ENCODE data around the gene ANKRD34A.

The ANKRD34A gene

DNA sequence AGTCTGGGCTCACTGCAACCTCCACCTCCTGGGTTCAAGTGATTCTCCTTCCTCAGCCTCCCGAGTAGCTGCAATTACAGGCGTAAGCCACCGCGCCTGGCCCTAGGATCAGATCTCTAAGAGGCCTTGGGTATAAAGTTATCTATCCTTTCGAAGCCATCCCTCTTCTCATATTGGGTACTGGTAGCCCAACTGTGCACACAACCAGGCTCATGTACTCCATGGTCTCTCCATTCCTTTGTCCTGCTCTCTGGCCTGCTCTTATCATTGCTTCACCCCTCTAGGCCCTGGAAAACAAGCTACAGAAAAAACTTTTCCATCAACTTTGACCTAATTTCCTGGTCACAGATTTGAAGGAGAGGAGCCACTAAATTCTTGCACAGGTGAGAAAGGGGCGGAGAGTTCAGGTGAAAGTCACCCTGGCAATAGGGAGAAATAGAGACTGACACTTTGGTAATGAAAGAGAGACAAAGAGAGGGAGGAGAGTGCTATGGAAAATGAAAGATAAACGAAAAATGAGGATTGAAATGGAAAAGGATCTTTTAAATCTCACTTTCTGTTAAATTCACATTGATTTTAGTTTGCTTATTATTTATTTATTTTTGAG lies 26.0 kb upstream of the ANKRD34A start:
- no peak for DNase-seq

DNA sequence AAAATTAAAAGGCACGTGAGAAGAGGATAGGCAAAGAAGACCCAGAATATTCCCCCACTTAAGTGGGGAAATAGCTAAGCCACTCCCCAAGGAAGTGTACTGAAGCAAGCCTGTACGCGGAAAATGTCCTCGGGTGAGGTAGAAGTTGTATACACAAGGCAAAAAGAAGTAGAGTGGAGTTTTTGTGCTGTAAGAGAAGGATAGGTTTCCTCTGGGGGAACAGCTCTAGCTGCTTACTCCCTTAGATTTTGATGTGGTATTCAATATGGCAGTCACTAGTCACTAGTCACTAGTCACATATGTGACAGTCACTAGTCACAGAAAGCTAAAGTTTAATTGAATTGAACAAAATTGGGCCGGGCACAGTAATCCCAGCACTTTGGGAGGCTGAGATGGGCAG lies 24.4 kb upstream of the ANKRD34A start:
- no peak for DNase-seq

DNA sequence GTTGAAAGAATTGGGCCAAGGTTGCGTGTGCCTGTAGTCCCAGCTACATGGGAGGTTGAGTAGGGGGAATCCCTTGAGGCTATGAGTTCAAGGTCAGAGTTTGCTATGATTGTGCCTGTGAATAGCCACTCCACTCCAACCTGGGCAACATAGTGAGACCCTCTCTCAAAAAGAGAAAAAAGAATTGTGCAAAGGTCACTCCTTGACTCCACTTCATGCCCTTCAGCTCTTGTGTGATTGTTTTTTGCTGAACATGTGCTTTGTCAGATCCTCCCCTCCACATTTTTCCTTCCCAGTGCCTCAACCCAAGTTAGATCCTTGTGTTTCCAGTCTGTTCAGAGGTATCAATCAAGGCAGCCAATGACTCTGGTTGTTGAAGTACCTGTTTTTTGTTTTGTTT lies 23.6 kb upstream of the ANKRD34A start:
- no peak for DNase-seq

DNA sequence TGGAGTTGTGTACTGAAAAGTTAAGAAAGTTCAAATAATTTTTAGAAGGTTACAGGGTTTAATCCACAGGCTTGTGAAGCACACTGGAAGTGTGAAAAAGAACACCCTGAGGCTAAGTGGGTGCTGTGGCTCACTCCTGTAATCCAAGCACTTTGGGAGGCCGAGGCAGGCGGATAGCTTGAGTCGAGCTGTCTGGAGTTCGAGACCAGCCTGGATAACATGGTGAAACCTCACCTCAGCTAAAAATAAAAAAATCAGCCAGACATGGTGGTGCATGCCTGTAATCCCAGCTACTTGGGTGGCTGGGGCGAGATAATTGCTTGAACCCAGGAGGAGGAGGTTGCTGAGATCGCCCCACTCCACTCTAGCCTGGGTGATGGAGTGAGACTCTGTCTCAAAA lies 22.2 kb upstream of the ANKRD34A start:
- DNase-seq: no peak

DNA sequence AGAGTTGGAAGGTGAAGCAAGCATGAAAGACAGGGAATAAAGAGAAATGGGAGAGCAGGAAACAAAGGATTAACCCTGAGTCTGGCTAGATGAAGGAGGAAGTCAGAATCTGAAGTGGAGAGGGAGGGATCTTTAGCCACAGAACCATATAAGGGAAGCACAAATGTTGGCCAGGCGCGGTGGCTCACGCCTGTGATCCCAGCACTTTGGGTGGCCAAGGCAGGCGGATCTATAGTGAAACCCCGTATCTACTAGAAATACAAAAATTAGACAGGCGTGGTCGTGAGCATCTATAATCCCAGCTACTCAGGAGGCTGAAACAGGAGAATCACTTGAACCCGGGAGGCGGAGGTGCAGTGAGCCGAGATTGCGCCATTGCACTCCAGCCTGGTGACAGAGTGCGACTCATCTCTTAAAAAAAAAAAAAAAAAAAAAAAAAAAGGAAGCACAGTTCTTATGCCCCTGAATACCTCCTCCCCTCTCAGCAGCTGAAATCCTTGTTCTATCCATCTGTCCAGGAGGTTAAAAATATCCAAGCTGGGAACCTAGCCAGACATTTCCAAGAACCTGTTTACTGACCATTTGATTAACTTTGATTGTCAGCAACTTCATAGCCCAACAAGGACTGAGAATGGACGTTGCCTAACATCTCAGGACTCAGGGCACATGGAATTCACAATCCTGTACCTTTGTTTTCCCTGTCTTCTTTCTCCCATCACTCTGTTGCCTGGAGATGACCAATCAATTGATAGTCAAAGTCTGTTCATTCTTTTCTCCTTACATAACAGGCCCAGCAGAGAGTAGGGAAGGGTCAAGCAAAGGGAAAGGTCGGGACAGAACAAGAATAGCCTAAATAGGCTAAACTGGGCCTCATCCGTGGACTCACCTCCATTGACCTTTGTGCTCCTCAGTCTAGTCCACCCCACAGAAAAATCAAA lies 21.4 kb upstream of the ANKRD34A start:
- peak; percentile 29 for DNase-seq

DNA sequence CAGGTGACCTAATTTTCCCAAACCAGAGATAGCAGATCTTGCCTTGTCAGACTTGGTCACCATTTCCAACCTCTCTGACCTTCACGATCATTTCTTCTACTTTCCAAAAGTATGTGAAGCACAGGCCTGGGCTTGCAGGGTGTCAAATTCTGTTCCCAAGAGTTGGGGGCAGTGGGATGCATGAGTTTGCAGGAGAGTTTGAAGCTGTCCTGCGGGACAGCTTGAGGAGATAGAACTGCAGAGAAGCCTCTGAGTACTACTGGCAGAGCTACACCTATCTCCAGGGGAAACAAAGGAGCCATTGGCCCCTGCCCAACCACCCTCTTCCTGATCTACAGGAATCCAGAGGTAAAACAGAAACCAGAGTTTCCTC lies 20.7 kb upstream of the ANKRD34A start:
- DNase-seq: no peak

DNA sequence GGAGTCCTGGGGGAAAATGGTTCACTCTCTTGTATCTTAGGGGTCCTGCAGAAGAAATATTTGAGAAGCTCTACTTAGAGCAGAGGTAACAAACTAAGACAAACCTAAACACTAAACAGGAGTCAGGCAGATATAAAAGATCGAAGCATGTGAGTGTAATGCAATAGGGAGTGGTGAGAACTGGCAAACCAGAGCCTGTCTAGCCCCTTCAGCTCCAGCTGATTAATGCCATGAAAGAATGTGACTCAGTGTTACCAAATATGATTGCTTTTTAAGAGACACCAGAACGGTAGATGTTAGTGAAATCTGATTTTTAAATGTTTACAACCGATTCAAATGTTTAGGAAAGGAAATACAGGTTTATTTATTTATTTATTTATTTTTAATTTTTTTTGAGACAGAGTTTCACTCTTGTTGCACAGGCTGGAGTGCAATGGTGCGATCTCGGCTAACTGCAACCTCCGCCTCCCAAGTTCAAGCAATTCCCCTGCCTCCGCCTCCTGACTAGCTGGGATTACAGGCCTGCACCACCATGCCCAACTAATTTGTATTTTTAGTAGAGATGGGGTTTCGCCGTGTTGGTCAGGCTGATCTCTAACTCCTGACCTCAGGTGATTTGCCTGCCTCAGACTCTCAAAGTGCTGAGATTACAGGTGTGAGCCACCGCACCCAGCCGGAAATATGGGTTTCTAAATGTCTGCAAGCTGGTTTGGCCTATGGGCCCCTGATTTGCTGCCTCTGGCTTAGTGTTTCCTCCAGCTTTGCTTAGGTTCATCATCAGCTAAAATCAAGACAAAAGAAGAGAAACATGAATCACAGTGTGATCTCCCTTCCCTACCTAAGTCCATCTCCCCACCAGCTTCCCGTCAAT lies 19.8 kb upstream of the ANKRD34A start:
- no peak for DNase-seq

DNA sequence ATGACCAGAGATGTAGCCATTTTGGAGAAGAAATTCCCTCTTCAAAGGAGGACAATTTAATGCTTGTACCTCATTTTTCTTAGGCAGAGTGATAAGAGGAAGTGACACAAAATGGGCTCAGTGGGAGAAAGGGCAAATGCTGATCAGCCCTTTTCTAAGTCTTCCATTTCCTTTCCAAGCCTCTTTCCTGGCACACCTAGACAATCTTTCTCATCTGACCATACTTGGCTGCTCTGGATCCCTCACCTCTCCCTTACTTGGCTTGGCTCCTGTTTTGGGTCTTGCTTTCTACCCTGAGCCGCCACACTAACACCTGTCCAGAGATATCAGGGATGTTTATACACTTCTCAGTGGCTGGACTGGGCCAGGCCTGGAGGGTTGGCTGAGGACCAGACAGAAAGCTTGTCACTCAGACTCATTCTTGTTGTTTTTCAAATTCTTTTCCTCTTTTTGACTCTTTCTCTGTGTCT lies 18.9 kb upstream of the ANKRD34A start:
- DNase-seq: no peak

DNA sequence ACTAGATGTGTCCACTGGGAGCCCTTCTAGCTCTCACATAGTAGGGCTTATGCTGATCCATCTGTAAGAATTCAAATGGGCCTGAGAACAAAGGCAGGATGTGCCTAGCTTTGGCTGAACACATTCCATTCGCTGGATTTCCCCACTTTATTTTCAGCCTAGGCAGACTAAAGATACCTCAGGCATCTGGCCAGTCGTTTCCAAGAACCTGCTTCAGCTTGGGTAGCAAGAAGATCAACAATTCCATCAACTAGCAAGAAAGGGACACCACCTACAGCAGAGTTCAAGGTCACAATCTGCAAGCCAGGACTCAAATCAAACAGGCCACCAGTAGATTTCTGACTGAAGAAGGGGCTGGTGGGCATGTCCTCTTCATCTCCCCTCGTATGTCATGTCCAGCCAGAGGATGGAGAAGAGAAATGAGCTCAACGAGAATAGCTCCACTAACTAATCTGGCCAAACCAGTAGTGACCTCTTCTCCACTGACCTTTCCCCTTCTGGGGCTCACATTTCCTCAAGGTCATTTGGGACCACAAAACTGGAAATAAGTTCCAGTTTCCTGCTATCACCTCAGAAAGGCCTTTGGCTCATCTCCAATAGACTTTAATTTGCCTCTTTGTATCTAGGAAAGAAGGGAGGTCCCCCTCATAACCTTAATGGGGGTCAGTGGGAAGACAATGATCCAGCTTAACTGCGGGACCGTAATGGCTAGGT lies 17.8 kb upstream of the ANKRD34A start:
- no peak for DNase-seq

DNA sequence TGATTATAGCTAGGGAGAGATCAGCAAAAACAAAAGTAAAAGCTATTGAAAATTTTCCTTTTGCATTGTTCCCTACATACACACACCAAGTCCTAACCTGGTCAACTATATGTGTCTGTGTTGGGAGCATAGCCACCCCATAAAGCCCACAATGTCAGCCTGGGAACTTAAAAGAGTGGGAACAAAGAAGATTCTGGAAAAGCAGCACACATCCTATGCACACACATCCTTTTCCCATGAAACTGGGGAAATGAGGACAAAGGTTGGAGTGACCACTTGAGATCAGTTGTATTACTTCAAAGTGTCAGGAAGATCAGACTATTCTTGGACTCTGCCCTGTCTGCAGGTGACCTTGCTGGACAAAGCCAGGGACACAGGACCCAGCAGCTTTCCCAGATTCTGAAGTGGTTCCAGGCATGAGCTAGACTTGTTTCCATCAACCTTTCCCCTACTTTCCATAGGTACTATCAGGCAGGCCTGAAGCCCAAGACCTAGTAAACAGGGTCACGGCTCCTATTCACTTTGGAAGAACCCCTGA lies 16.2 kb upstream of the ANKRD34A start:
- no peak for DNase-seq

DNA sequence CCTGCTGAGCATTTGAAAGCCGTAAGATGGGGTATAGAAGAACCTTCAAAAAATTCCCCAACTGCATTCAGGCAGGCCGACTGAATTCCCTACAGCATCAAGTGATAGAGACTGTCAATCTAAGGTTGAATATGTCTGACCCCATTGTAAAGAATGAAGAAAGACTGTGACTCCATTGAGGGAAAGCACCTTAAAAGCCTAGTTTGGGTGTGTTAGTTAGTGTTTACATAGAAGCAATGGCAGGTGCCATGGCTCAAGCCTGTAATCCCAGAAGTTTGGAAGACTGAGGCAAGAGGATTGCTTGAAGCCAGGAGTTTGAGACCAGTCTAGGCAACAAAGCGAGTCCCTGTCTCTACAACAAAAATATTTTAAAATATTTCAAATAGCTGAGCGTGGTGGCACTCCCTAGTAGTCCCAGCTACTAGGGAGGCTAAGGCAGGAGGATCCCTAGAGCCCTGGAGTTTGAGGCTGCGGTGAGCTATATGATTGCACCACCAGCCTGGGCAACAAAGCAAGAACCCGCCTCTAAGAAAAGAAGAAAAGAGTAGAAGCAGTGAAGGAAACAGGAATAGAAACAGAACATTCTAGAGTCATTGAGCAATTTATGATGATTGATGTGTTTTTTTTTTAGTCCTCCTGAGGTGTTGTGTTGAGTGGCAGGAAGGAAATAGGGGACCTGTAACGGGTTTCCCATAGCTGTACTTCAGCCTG lies 15.5 kb upstream of the ANKRD34A start:
- no peak for DNase-seq

DNA sequence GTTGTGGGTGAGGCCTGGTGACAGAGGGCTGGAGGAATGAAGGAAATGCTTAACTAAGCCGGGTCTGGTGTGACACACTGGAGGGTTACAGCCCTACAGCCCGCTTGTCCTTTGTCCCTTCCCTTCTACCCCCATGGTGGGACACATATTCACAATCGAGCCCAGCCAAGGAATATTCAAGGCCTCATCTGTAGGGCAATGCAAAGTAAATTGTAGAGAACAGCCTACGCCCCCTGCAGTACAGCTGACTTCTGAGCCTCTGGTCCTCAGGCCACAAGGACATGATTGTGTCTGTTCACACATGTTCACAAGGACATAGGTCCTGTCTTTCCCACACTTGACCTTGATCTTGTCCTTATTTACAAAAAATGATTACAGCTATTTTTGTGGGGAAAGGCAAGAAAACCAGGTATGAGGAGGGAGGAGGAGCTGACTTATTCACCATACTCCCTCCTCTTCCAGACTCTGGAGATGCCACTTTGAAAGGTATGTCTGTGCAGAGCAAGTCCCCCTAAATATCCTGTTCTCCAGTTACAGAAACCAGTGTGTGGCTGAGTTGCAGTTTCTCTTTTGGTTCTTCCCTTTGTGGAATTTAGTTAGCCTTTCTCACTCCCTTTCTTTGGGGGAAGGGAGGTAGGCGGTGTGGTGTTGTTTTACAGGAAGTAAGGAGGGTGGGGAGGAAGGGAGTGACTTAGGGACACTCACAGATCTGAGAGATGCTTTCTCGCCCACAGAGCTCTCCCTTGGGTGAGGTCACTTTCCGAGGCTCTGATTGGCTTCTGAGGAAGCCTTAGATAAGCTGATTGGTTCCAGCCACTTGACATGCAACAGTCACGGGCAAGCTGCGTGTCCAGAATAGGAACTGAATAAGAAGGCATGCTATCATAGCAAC lies 14.7 kb upstream of the ANKRD34A start:
- peak; percentile 96 for DNase-seq

DNA sequence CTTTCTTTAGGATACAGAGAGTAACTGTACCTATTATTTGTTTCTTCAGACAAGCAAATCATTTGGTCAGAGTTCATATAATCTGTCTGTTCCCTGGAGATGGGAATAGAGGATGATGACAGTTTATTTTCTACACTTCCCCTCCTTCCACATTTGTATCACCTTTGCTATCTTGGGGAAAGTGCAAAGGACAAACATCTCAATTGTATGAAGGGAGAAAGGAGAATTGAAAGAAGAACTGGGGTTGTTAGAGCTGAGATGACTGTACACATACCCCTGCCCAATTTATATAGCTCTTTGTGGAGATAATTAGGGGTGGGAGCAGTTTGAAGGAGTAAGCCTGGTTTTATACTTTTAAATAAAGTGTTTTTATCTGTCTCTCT lies 14.1 kb upstream of the ANKRD34A start:
- DNase-seq: no peak

DNA sequence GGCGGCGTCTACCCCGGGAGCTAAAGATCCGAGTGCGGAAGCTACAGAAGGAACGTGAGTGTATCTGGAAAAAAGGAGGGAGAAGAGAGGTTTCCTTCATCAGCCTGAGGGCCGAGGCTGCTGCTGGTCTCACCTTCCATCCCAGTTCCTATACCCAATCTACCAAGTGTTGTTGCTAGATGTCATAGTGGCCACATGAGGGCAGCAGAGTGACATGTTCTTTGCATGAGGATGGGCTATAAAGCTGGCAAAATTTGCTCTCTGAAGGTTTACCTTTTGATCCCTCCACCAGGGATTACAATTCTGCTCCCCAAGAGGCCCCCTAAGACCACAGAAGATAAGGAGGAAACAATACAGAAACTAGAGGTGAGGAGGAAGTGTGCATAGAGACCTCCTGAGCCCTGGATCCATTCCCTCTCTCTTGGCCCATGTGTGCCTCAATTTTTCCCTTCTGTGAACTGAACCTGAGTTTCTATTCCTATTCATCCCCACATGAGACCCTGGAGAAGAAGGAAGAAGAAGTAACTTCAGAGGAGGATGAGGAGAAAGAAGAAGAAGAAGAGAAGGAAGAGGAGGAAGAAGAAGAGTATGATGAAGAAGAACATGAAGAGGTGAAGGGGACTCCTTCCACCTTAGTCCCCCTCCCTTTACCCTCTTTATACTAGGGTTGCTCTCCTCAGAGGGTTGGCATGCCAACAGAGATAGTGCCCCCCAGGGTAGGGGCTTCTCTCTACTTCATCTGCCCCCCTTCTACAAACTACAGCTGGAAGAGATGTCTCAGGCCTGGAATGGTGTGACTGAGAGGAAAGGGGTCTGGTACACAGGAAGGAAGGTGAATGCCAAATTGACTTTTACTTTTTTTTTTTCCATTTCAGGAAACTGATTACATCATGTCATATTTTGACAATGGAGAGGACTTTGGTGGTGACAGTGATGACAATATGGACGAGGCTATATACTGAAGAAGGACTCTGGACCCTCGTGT lies 13.4 kb upstream of the ANKRD34A start:
- peak; percentile 82 for DNase-seq

DNA sequence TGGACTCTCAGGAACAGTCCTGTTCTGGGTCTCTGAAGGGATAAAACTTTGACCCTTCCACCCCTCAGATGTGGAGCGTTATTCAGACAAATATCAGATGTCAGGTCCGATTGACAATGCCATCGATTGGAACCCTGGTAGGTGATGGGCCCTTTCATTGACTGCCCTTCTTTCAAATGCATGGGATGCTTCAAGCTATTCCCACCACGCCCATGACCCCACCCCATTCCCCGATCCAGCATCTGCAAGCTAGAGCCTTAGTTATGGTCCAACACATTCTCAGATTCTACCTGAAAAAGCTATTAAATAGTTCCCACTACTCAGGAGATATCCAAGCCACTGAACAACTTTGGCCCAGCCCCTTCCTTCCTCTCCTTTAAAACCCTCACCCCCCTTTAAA lies 12.6 kb upstream of the ANKRD34A start:
- DNase-seq: no peak

DNA sequence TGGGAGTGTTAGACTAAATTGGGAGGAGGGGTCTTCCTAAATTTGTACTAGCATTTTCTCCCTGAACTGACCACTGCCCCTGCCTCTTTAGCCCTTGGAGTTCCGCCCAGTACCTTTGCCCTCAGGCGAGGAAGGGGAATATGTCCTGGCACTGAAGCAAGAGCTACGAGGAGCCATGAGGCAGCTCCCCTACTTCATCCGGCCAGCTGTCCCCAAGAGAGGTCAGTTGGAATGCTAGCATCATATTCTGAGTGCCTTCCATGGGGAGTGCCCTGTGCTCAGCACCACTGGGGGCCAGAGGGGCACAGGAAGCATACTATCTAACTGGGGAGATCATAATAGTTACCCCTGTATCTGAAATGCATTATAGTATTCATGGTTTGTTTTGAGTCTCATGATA lies 10.8 kb upstream of the ANKRD34A start:
- no peak for DNase-seq

DNA sequence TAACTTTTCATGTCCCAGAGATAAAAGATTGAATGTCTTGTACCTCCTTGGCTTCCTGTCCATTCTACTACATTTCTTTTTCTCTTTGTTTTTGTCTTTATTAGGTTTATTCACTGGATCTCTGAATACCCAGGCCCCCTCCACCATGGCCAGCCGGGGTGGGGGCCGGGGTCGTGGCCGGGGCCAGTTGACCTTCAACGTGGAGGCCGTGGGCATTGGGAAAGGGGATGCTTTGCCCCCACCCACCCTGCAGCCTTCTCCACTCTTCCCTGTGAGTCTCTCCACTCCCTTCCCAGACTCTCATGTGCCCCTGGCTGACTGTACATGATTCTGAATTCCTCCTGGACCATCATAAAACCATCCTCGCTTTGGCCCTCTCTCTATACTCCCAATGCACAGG lies 10.3 kb upstream of the ANKRD34A start:
- no peak for DNase-seq

DNA sequence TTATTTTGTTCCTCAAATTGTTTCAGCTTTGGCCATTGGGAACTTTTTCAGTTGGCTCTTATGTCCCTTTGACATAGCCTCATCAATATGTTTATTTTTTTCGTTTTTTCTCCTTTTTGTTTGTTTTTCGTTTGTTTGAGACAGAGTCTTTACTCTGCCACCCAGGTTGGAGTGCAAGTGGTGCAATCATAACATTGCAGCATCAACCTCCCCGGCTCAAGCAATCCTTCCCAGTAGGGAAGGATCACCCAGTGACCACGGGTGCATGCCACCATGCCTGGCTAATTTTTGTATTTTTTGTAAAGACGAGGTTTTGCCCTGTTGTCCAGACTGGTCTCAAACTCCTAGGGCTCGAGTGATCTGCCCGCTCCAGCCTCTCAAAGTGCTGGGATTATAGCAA lies 8.2 kb upstream of the ANKRD34A start:
- no peak for DNase-seq

DNA sequence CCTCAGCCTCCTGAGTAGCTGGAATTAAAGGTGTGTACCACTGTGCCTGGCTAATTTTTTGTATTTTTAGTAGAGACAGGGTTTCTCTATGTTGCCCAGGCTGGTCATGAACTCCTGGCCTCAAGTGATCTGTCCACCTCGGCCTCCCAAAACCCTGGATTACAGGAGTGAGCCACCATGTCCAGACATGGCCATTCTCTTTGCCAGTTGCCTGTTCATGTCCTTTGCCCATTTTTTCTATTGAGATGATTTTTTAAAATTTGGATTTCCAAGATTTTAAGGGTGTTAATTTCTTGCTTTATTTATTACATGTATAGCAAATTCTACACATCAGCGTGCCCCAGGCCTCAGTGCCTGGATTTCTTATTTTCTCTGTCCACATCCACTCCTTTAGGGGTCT lies 2.9 kb upstream of the ANKRD34A start:
- no peak for DNase-seq

Data from midbrain (tissue), 1 donor.